HS-27A (cell line): ENCODE data around the gene DCDC1.
"Not testable (repeated sequence)": the region's sequence is repeated elsewhere in the genome, so short reads cannot be mapped to it uniquely, and the experiment has no call there.

Experiments
- DNase-seq: peaks from one replicate; pipeline ENCODE4 v3.0.0-alpha.2; 2012; ENCODE audit warnings: low read depth, missing footprints

DCDC1 gene

DNA sequence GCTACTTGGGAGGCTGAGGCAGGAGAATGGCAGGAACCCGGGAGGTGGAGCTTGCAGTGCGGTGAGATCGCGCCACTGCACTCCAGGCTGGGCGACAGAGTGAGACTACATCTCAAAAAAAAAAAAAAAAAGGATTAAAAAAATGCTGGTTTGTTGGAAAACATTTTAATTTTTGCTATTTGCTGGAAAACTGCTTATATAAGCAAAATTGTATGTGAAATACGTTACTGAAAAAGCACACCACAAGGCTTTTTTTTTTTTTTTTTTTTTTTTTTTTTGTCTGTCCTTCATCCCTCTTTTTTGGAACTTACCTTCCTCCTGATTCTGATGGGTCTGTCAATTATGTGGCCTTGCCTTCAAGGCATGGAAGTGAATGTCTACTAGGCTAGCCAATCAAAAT is 40.8 kb downstream of the DCDC1 start:
- DNase-seq, result no peak

DNA sequence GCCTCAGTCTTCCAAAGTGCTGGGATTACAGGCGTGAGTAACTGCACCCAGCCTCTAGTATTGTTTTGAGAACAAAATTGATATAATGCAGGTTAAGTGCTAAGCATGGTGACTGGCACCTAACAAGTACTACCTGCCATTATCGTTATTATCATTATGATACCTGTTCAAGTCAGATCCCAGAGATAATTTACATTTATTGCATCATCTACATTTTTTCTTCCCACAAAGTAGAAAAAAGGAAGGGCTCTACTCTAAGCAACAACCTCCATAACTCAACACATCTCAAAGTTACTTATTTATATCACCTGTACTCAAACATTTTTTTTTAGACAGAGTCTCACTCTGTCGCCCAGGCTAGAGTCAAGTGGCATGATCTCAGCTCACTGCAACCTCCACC is 42.1 kb downstream of the DCDC1 start:
- DNase-seq, result no peak

DNA sequence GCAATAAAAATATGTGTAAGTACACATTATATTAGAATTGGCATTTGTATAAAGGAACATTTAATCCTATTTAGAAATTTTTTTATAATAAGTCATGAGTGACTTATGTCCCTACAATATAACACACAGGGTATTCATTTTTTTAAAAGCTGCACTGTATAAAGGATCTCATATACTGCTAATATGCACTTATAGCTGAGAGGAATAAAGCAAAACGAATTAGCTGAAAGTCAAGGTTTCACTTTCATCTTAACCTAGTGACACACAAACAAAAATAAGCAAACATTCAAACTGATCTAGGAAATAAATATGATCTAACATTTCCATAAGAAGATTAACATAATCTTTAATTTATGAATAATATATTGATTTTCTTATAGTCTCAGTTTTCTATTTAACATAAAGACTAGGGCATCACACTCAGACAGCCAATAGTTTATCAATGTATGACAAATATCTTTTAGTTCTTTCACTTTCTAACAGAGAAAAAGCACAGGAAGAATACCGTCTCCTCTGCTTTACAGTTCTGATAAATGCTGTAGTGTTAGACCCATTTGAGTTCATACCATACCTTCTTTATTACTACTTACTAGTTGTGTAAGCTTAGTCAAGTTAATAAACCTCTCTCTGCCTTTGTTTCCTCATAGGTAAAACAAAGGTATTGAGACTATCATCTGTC is 42.9 kb downstream of the DCDC1 start:
- no peak for DNase-seq

DNA sequence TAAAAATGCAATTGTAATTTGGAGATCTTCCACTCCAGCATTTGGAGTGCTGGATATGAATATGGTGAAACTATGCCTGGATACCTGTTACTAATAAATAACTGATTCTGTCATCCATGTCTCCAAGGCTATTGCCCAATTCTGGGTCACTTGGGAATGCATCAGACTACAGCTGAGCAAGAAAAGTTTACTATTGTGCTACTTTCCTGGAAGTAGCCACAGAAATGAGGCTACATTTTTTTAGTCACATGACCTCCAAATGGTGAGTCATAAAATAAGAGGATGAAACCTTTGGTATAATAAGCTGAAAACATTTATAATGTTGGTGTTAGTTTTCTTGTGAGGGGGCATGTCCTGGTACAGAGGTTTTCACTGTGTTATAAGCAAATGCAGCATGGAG is 44.4 kb downstream of the DCDC1 start:
- no peak for DNase-seq

DNA sequence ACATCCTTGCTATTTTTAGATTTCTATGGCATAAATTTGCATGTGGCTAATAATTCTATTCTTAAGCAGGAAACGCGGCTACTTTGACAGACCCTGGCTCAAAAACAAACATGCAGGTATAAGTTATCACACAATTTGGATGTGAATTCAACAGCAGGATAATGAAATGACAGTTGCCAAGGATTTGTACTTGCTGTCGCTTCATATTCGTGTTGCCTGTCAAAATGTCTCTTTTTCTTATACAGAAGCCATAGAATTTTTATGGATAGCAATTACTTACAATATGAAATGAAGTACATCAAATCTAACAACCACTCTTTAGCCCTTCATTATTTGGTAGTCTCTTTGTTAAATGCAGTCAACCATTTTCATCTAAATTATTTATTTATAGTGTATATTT is 46.4 kb downstream of the DCDC1 start:
- DNase-seq, result no peak

DNA sequence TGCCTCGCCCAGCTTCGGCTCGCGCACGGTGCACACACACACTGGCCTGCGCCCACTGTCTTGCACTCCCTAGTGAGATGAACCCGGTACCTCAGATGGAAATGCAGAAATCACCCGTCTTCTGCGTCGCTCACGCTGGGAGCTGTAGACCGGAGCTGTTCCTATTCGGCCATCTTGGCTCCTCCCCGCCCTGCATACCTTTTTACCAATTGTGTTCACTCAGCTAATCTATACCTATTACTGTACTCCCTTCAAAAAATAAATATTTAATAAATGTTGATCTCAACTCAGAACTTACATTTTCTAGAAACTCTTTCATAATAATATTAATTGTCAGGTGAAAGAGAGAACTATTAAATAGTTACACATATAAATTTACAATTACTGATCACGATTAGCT is 48.0 kb downstream of the DCDC1 start:
- DNase-seq, result not testable (repeated sequence)

DNA sequence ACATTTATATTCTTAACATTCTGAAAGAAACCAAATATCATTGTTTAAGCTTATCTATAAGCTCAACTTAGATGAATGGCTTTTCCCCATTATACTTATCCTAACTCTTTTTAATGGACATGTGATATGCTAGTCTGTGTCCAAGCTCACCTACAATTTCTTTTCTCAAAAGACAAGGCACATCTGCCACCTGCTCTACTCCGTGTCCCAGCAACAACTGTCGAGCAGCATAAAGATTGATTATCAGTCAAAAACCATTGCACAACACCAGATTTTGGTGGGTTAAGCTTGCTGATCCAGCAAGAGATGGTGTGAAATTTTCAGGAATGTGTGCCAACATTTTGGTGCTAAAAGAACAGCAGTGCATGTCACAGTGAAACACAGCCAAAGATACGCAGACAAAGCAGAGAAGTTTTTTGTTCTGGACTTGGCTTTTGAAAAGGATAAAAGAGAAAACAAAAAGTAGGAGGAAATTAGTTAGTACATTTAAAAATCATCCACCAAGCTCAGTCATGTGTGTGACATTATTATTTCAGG is 65.8 kb downstream of the DCDC1 start:
- no peak for DNase-seq

DNA sequence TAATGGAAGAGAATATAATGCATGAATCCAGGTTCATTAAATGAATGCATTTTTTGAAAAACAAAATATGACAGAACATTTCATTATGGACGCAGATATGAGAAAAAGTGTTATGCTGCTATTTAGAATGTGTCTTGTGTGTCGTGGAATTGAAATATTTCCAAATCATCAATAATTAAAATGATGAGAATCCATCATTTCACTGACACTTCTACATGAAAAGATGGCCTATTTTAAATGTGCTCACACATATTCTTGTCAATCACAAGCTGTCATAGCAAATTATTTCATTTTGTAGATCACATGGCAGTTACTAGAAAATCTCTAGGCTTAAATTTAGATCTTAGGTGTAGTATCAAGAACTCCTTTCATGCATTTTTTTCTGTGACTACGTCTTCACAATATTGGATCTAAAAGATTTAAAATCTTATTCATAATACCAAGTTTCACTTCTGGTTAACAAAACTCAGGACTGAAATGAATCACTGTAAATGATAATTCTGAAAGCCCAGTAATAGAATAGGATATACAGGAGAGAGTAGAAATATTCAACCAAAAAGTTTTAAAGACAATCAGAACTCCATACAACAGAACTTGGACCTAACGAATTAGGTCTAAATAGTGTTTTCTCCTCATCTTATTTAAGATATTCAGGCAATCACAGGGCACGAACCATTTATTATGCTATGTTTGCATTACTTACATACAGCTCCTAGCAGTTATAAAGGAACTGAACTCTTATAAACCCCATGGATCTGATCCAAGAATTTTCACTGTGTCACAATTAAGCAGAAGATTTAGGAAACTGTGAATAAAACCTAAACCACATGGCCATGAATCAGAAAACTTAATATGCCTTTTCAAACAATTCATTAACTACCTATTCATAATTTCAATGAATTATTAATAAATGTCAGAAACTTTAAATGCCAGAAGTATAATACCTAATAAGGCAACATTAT is 67.7 kb downstream of the DCDC1 start:
- DNase-seq, result no peak

DNA sequence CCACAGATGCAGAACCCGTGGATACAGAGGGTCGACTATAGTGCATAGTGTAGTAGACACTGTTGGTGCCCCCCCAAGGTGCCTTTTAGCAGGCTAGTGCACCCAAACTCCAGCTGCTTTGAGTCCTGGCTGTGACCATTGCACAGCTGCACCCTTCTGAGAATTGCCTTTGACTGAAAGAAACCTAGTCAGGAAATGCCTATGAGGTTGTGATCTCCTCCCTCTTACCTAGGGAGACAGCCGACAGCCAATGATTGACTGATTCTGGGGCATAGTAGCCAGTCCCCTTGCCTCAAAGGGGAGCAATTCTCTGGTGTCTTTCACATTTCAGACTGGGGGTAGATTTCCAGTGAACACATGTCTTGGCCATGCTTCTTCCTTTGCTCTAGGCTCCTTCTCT is 74.2 kb downstream of the DCDC1 start:
- DNase-seq, result no peak

DNA sequence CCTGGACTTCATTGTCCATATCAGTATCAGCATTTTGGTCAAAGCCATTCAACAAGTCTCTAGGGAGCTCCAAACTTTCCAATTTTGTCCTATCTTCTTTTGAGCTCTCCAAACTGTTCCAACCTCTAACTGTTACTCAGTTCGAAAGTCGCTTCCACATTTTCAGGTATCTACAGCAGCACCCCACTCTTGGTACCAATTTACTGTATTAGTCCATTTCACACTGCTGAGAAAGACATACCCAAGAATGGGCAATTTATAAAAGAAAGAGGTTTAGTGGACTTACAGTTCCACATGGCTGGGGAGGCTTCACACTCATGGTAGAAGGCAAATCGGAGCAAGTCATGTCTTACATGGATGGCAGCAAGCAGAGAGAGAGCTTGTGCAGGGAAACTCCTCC is 96.0 kb downstream of the DCDC1 start:
- not testable (repeated sequence) for DNase-seq

DNA sequence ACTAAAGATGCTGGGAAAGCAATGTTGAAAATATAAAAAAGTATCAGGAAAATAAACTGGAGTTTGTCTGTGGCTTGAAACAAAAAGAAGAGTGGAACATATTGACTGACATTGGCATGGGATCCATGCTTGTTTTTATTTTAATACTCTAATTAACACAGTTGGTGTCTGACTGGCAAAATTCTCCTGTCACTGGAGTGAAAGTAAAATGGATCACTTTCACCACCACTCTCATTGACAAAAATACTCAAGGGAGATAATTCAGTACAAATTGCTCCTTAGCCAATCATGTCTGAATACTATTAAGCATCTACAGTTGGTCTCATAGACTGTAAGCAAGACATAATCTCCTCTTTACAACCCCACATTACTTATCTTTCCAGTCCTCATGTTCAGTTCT is 101.8 kb downstream of the DCDC1 start:
- no peak for DNase-seq

DNA sequence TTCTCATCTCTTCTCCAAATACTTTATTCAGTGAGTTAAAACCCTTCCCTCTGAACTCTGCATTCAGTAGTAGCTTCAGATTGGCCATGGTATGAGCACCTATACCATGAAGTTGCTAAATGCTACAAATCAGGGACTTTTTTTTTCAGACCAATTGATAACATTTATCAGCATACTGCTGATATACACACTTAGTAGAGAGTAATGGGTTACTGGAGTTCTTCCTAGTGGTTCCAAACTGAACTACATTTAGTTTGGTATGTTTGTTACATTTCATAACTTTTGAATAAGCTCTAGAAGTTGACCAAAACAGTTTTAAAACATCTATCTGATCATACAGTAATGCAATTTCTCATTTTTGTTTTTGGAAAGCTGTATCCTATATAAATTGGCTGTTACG is 104.7 kb downstream of the DCDC1 start:
- DNase-seq, result no peak

DNA sequence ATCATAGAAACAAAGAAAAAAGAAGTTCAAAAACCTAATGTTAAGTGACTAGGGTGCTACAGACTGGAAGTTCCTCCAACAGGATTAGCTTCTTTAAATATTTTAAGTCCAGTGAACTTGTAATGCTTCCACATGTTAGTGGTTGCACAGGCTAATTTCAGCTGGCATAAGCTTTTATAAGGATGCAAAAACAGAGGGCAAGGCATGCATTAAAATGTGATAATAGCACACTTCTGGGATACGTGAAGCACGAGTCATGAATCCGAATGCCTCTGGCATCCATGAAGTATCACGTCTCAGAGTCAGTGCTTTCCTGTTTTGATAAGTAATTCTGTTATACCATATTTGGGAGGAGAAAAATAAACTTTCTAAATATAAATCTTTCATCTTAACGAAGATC is 106.8 kb downstream of the DCDC1 start:
- DNase-seq, result no peak

DNA sequence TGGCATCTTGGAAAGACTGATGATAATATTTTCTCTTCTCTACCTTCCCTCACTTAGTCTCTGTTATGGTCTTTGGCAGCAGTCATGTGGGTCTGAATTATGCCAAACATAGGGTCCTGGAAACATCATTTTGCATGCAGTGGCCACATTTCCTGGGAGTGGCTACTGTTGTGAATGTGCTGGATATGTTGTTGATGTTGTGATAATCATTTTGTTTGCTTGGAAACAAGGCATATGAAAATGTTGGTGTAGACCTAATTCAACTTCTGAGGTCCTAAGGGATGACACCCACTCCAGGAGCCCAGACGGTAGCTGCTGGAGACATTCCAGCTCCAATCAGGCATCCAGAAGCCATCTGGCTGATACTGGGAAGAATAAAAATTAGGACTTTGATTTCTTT is 109.7 kb downstream of the DCDC1 start:
- DNase-seq, result no peak

DNA sequence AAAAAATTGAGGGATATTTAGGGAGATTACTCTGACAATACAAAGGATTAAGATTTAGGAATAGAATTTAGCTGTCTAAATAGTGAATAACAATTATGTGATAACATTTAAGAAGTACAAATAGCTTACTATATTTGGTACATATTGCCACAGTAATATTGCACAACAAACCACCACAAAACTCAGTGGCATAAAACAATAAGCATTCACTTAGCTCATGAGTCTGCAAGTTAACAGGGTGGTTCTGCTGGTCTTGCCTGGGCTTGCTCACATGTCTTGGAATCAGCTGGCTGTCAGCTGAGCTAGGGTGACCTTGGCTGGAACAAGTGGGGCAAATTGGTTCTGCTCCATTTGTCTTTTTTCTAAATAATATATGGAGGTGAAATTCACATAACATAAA is 115.1 kb downstream of the DCDC1 start:
- no peak for DNase-seq

DNA sequence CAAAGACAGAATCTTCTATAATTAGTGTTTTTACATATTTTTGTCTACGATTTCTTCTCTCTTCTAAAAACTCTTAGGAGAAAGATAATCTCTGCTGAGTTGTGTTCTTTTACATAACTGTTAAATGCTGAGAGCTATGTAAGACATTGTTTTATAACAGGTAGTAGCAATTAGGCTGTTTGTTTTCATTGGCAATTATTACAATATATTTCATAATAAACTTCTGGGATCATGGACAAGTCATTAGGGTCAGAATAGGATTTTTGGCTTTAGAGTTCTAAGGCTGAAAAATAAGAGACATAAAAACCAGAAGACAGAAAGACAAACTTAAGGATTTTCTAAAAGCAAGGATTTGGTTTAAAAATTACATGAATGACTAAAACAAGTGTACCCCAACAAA is 120.8 kb downstream of the DCDC1 start:
- DNase-seq, result no peak

DNA sequence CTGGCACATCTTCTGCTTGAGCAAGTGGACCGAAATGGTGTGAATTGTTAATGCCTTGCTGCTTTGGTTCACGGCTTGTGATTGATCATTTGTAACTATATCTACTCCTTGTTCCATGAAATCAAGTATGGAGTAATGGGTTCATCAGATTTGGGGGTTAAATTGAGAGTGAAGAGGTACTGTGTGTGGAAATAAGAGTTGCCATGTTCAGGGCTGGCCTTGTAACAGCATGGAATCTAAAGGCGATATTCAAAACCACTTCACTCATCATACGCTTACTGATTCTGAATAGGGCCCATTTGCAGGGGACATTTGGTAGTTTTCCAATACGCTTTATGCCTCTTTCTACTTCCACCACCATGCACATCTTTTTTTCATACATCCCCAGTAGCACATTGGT is 122.2 kb downstream of the DCDC1 start:
- DNase-seq, result no peak

DNA sequence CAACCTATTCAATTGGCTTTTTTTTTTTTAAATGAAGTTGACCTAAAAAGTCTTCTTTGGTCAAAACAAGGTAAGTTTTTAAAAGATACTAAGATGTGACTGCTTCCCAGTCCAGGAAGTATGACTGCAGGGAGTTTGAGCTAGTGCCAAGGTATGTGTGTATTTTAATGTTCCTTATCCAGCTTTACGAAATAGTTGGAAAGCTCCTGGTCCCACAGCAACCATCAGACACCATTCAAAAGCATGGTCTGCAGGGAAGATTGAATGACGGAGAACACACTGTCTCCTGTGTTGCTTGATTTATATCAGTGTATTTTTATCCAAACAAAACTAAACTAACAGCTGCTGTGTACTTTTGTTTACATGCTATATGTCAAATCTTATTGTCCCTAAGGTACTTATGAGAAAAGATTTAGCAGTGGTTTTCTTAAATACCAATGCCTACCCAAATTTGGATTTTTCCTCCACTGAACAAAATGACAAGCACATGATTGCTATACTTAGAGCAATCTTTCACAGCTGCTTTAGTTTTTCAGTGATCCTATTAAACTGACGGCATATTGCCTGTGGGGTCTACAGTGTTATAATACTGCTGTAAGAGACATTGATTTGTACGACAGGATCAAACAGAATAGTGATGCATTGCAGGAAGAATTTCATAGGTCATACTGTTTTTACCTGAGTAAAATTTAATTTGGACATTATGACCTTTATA is 122.9 kb downstream of the DCDC1 start:
- DNase-seq, result no peak

DNA sequence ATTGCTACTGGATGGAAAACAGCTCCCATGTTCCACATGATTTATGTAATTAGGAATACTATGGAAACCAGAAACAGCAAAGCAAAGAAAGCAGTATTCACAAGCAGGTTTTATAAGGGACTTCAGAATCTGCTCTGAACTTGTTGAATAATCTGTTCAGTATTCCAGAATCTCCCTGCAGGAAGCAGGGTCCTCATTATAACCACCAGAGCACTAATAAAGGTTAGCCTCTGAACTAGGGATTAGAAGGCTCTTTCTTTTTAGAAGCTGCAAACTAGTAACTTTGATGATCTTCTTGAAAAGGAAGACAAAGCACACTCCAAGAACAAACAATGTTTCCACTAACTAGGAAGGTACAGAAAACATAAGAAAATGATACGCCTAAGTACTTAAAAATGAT is 125.8 kb downstream of the DCDC1 start:
- DNase-seq, result no peak

DNA sequence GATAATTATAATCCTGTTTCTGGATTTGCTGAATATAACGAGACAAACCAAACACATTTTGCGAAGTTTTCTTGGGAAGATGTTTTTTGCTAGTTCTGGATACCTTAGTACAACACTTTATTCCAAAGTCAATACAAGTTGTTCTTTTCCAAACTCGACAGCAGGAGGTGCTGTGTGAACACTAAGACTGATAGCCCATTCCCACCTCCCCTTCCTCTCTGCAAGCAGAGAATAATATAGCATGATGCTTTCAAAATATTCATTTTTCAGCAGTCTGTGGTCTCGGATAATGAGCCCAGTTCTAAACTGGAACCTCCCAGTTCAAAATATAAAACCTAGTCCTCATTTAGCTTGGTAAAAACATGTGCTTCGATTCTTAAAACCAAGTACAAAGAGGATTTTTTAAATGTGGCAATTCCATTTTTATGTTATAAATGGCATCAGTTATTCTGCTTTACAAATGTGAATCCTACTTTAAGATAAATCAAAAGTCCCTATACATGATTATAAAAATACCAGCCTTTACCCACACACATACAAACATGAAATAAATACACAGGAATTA is 129.1 kb downstream of the DCDC1 start:
- no peak for DNase-seq

DNA sequence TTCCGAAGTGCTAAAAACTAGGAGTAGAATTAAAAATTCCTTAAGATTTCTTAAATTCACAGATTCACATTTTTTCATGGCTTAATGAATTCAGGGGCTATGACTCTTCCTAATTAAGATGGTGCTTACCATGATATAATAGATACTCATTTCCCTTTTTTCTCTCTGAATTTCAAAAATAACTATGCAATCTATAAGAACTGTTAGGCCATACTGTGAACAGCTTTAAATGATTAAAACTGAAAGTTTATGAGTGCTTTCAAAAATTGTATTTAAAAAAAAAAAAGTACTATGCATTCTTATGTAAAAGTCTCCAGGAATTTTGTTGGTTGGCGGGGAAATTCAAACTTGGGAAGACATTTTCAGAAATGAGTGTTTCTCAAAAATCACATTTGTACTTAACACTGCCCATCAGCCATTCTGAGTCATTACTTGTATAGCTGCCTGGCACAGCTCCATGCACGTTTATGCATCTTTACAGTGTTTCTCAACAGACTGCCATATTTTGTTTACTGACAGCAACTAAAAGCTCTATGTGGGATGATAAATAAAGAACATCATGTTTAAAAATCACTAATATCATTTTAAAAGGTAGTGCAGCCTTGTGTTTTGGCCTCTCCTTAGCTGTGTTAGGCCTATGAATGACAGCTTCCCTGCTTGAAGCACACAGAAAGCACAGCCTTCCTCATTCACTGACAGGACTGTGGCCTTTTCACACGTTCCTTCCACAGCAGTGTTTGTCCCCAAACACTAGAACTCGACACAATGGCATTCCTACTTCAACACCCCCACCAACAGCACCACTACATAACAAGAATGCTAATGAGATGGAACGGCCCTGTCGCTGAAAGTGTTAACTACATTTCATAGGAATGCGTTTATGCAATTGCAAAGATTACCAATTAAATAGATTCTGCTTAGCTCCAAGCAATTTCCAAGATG is 131.4 kb downstream of the DCDC1 start:
- DNase-seq, result no peak
